ENCODE results near the gene FBXL19.
A peak's percentile ranks its signal among the peaks of the same experiment; 100 is the strongest.

The FBXL19 gene

DNA sequence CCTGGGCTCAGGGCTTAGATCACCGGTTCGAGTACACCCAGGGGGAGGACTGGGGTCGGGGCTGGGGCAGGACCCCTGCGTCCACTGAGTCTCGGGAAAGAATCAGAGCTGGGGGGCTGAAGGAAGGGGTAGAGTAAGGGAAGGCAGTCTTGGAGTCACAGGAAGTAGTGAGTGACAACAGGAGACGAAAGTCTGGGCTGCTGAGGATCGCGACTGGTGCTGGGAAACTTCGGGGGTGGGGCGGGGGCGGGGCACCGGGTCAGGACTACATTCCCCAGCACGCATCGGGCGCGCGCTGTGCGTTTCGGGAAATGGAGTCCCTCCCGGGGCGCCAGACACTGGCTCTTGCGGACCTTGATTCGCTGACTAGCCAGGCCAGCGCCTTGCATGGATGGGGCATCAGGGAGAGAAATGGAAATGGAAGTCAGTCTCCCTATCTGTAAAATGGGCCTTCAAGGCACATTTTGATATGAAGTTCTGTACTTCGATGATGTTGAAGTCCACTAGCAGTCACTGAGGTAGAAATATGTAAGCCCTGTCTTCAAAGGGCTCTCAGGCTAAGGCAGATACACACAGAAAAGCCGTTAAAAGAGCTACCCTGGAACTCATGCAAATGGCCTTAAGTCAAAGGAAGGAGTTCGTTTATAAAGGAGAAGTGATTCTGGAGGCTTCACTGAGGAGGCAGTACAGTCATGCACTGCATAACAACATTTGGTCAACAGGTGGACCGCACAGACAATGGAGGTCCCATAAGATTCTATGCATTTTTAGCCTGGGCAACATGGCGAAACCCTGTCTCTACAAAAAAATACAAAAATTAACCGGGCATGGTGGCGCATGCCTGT is 26.3 kb upstream of the FBXL19 start:
- Histone ChIP-seq H3K27ac (ENCODE audit: low read length) (peak overlapping the region; percentile 82), H3K27me3 (ENCODE audit: insufficient read depth, low read length) (peaks cover 31% of the 10 kb centered on the region), H3K9me3 (ENCODE audit: insufficient read depth, low read depth, low read length) (no peaks in the 10 kb centered on the region), H3K36me3 (ENCODE audit: insufficient read depth, low read depth, low read length) (no peaks in the 10 kb centered on the region), H3K4me3 (ENCODE audit: low read length) (peak overlapping the region; percentile 82), H3K4me1 (ENCODE audit: insufficient read depth, low read length) (peaks cover 6% of the 10 kb centered on the region), H3K9ac (ENCODE audit: low read depth, low read length) (peak overlapping the region; percentile 81; the same call in 1 of the 2 replicates)

DNA sequence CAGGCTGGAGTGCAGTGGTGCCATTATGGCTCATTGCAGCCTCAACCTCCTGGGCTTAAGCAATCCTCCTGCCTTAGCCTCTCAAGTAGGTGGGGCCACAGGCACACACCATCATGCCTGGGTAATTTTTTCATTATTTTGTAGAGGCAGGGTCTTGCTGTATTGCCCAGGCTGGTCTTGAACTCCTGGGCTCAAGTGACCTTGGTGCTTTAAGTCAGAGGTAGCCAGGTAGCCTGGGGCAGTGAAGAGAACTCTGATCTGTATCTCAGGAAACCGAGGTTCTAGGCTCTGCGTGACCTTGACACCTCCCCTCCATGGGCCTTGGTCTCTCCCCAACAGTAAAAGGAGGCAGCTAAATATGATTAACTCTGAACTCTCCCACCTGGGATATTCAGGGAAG is 23.6 kb upstream of the FBXL19 start:
- Histone ChIP-seq H3K9me3 (ENCODE audit: insufficient read depth, low read depth, low read length) (no peaks in the 10 kb centered on the region), H3K9ac (ENCODE audit: low read depth, low read length) (no peak overlapping the region), H3K27ac (ENCODE audit: low read length) (no peak overlapping the region), H3K36me3 (ENCODE audit: insufficient read depth, low read depth, low read length) (no peaks in the 10 kb centered on the region), H3K4me3 (ENCODE audit: low read length) (no peak overlapping the region), H3K27me3 (ENCODE audit: insufficient read depth, low read length) (peaks cover 24% of the 10 kb centered on the region), H3K4me1 (ENCODE audit: insufficient read depth, low read length) (peaks cover 6% of the 10 kb centered on the region)

DNA sequence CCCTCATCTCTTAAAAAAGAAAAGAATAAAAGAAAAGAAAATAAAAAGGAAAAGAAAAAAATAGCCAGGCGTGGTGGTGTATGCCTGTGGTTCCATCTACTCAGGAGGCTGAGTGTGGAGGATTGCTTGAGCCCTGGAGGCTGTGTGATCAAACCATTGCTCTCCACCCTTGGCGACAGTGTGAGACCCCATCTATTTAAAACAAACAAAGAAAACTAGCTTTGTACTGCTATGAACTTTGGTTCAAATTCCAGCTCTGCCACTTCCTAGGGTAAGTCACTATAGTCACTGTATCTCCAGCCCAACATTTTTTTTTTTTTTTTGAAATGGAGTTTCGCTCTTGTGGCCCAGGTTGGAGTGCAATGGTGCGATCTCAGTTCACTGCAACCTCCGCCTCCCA is 22.8 kb upstream of the FBXL19 start:
- no peaks in the 10 kb centered on the region for H3K9me3 ChIP-seq (ENCODE audit: insufficient read depth, low read depth, low read length)
- H3K36me3 ChIP-seq (ENCODE audit: insufficient read depth, low read depth, low read length) = no peaks in the 10 kb centered on the region
- peaks cover 4% of the 10 kb centered on the region for H3K4me1 ChIP-seq (ENCODE audit: insufficient read depth, low read length)
- H3K4me3 ChIP-seq (ENCODE audit: low read length) = no peak overlapping the region
- no peak overlapping the region for H3K27ac ChIP-seq (ENCODE audit: low read length)
- H3K9ac ChIP-seq (ENCODE audit: low read depth, low read length) = no peak overlapping the region
- peaks cover 16% of the 10 kb centered on the region for H3K27me3 ChIP-seq (ENCODE audit: insufficient read depth, low read length)

DNA sequence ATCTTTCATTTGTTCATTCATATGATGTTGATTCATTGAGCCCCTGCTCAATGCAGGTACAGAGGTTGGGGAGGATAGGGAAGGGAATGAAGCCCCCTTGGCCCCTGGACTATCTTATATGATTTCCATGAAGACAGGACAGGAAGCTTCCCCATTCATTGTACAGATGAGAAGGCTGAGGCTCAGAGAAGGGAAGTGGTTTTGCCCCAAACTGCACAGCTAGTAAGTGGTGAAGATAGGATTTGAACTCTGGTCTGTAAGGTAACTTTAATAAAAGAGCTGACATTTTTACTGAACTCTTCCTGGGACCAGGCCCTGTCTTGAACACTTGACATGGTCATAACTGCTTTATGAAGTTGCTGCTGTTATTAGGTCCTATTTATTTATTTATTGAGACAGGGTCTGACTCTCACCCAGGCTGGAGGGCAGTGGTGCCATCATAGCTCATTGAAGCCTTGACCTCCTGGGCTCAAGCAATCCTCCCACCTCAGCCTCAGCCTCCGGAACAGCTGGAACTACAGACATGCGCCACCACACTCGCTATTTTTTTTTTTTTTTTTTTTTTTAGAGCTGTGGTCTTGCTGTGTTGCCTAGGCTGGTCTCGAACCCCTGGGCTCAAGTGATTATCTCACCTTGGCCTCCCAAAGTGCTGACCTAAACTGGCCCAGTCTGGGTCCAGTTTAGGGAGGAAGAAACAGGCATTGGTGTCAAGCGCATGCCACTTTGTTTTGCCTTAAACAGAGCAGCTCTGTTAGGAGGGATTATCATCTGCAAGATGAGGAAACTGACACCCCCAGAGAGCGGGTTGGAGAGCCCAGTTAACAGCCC is 22.0 kb upstream of the FBXL19 start:
- H3K4me3 ChIP-seq (ENCODE audit: low read length) = peak overlapping the region; percentile 56; the same call in 1 of the 2 replicates
- no peaks in the 10 kb centered on the region for H3K9me3 ChIP-seq (ENCODE audit: insufficient read depth, low read depth, low read length)
- peaks cover 14% of the 10 kb centered on the region for H3K27me3 ChIP-seq (ENCODE audit: insufficient read depth, low read length)
- no peaks in the 10 kb centered on the region for H3K36me3 ChIP-seq (ENCODE audit: insufficient read depth, low read depth, low read length)
- H3K9ac ChIP-seq (ENCODE audit: low read depth, low read length) = no peak overlapping the region; the same call in 1 of the 2 replicates
- no peak overlapping the region for H3K27ac ChIP-seq (ENCODE audit: low read length)
- no peaks in the 10 kb centered on the region for H3K4me1 ChIP-seq (ENCODE audit: insufficient read depth, low read length)

DNA sequence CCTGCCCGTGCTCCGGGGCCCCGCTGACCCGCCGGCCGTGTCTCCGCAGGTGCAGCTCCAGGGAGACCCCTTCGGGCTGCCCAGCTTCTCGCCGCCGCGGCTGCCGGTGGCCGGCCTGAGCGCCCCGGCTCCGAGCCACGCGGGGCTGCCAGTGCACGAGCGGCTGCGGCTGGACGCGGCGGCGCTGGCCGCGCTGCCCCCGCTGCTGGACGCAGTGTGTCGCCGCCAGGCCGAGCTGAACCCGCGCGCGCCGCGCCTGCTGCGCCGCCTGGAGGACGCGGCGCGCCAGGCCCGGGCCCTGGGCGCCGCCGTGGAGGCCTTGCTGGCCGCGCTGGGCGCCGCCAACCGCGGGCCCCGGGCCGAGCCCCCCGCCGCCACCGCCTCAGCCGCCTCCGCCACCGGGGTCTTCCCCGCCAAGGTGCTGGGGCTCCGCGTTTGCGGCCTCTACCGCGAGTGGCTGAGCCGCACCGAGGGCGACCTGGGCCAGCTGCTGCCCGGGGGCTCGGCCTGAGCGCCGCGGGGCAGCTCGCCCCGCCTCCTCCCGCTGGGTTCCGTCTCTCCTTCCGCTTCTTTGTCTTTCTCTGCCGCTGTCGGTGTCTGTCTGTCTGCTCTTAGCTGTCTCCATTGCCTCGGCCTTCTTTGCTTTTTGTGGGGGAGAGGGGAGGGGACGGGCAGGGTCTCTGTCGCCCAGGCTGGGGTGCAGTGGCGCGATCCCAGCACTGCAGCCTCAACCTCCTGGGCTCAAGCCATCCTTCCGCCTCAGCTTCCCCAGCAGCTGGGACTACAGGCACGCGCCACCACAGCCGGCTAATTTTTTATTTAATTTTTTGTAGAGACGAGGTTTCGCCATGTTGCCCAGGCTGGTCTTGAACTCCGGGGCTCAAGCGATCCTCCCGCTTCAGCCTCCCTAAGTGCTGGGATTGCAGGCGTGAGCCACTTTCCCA is 21.1 kb upstream of the FBXL19 start:
- no peak overlapping the region for H3K27ac ChIP-seq (ENCODE audit: low read length)
- no peaks in the 10 kb centered on the region for H3K4me1 ChIP-seq (ENCODE audit: insufficient read depth, low read length)
- no peaks in the 10 kb centered on the region for H3K36me3 ChIP-seq (ENCODE audit: insufficient read depth, low read depth, low read length)
- no peaks in the 10 kb centered on the region for H3K9me3 ChIP-seq (ENCODE audit: insufficient read depth, low read depth, low read length)
- H3K9ac ChIP-seq (ENCODE audit: low read depth, low read length) = peak overlapping the region; percentile 58; the same call in 1 of the 2 replicates
- H3K4me3 ChIP-seq (ENCODE audit: low read length) = peak overlapping the region; percentile 70; the same call in 1 of the 2 replicates
- peaks cover 14% of the 10 kb centered on the region for H3K27me3 ChIP-seq (ENCODE audit: insufficient read depth, low read length)

DNA sequence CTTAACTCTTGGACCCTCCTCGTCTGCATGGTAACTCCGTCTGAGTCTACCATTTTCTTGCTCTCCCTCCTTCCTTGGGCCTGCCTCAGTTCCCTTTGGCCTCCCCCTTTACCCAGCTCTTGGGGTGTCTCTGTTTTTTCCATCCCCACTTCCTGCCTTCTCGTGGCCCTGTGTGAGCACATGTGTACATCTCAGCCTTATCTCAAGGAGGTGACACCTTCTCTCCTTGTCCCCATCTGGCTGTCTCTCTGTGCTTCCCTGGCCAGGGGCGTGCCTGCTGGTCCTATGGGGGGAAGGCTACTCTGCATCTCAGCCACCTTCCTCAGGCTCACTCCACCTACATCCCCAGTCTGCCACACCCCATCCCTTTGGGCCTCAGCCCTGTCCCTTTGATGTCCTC is 20.4 kb upstream of the FBXL19 start:
- Histone ChIP-seq H3K9ac (ENCODE audit: low read depth, low read length) (peak overlapping the region; percentile 16; the same call in 1 of the 2 replicates), H3K27ac (ENCODE audit: low read length) (no peak overlapping the region), H3K36me3 (ENCODE audit: insufficient read depth, low read depth, low read length) (no peaks in the 10 kb centered on the region), H3K27me3 (ENCODE audit: insufficient read depth, low read length) (peaks cover 14% of the 10 kb centered on the region), H3K4me1 (ENCODE audit: insufficient read depth, low read length) (no peaks in the 10 kb centered on the region), H3K4me3 (ENCODE audit: low read length) (no peak overlapping the region), H3K9me3 (ENCODE audit: insufficient read depth, low read depth, low read length) (no peaks in the 10 kb centered on the region)

DNA sequence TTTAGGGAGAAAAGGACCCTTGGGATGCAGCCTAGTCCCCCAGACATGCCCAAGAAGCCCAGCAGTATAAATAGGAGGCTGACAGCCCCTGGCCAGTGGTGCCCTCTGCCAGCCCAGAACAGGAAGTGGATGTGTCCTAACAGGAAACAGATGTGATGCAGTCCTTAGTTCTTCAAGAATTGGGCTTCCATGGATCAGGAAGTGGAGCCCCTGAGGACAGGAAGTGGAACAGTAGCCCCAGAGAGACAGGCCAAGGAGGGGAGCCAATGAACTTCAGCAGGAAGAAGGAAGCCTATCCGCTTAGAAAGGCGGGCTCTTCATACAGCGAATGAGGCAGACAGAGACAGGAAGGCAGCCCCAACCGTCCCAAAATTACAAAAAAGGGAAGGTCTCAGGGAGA is 19.8 kb upstream of the FBXL19 start:
- no peaks in the 10 kb centered on the region for H3K36me3 ChIP-seq (ENCODE audit: insufficient read depth, low read depth, low read length)
- peaks cover 14% of the 10 kb centered on the region for H3K27me3 ChIP-seq (ENCODE audit: insufficient read depth, low read length)
- no peaks in the 10 kb centered on the region for H3K9me3 ChIP-seq (ENCODE audit: insufficient read depth, low read depth, low read length)
- no peak overlapping the region for H3K9ac ChIP-seq (ENCODE audit: low read depth, low read length)
- H3K4me3 ChIP-seq (ENCODE audit: low read length) = no peak overlapping the region
- H3K27ac ChIP-seq (ENCODE audit: low read length) = no peak overlapping the region
- no peaks in the 10 kb centered on the region for H3K4me1 ChIP-seq (ENCODE audit: insufficient read depth, low read length)

DNA sequence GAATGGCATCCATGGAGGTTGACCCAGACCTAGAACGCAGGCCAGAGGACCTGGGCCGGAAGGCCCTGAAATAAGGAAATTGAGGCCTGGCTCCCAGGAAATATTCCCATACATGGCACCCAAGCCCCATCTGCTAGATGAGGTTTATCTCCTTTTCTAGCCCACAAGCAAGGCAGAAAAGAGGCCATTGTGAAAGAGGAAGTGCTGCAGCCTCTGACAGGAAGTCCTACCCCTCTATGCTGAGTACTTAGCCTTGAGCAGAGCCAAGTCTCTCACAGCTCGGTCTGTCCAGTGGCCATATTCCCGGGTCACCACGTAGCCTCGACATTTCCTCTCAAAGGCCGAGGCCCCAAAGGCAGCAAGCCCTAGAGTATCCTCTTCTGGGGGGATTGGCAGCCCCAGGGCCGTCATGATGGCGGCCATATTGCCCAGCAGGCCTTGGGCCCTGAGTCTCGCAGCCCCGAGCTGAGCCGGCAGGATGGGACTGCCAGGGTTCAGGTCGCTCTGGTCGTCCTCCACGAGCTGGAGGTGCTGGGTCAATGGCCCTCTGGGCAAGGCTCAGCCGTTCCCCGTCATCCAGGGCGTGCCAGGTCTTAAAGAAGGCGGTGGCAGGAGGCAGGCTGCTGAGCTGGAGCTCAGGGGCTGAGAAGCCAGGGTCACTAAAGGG is 19.1 kb upstream of the FBXL19 start:
- Histone ChIP-seq H3K36me3 (ENCODE audit: insufficient read depth, low read depth, low read length) (no peaks in the 10 kb centered on the region), H3K27me3 (ENCODE audit: insufficient read depth, low read length) (peaks cover 14% of the 10 kb centered on the region), H3K4me1 (ENCODE audit: insufficient read depth, low read length) (no peaks in the 10 kb centered on the region), H3K27ac (ENCODE audit: low read length) (no peak overlapping the region), H3K4me3 (ENCODE audit: low read length) (no peak overlapping the region), H3K9ac (ENCODE audit: low read depth, low read length) (no peak overlapping the region), H3K9me3 (ENCODE audit: insufficient read depth, low read depth, low read length) (no peaks in the 10 kb centered on the region)

DNA sequence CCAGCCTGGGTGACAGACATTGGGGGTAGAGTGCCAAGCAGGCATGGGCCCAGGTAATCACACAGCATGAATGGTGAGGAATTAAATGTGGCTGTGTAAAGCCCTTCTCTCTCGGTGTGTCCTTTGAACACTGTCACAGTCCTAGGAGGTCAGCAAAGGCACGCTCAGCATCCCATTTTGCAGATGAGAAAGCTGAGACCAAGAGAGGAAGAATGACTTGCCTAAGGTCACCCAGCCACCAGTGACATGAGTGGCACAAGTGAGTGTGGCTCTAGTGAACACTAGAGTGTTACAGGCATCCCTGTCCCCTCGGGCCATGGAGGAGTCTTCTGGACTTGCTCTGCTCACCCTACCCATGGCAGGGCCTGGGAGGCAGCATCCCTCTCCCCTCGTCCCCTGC is 16.3 kb upstream of the FBXL19 start:
- H3K27me3 ChIP-seq (ENCODE audit: insufficient read depth, low read length) = no peaks in the 10 kb centered on the region; the same call in 1 of the 2 replicates
- H3K36me3 ChIP-seq (ENCODE audit: insufficient read depth, low read depth, low read length) = no peaks in the 10 kb centered on the region
- no peak overlapping the region for H3K27ac ChIP-seq (ENCODE audit: low read length)
- no peak overlapping the region for H3K4me3 ChIP-seq (ENCODE audit: low read length)
- no peak overlapping the region for H3K9ac ChIP-seq (ENCODE audit: low read depth, low read length)
- peaks cover 4% of the 10 kb centered on the region; the same call in 1 of the 2 replicates for H3K4me1 ChIP-seq (ENCODE audit: insufficient read depth, low read length)
- H3K9me3 ChIP-seq (ENCODE audit: insufficient read depth, low read depth, low read length) = no peaks in the 10 kb centered on the region

DNA sequence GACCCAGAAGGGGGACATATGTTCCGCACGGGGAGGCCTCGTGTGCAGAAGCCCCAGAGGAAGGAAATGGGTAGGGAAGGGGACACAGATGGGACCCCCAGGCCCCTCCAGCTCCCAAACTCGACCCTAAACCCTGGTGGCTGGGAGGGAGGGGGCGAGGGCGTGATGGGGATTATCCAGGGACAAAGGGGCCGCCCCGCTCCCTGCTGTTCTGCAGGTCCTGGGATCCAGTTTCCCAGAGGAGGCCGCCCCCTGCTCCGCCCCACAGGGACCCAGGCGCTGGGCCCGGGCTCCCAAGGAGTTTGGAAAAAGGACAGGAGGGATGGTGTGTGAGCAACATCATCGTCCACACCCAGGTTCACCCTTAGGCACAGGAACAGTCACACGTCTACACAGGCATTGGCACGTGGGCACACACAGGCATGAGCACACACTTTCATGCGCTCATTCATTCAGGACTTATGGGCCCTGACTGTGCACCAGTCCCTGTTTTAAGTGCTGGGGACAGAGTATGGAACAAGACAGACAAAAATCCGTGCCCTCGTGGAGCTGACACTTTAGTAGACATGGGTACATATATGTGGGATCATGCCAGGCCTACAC is 12.8 kb upstream of the FBXL19 start:
- H3K27ac ChIP-seq (ENCODE audit: low read length) = no peak overlapping the region
- H3K9ac ChIP-seq (ENCODE audit: low read depth, low read length) = no peak overlapping the region
- no peaks in the 10 kb centered on the region for H3K27me3 ChIP-seq (ENCODE audit: insufficient read depth, low read length)

More for the DNA sequence above, 12.8 kb upstream of the FBXL19 start:
- Histone ChIP-seq H3K36me3 (ENCODE audit: insufficient read depth, low read depth, low read length) (no peaks in the 10 kb centered on the region), H3K9me3 (ENCODE audit: insufficient read depth, low read depth, low read length) (no peaks in the 10 kb centered on the region), H3K4me3 (ENCODE audit: low read length) (peak overlapping the region; percentile 20; the same call in 1 of the 2 replicates), H3K4me1 (ENCODE audit: insufficient read depth, low read length) (peaks cover 4% of the 10 kb centered on the region; the same call in 1 of the 2 replicates)

Data from iPS-20b (cell line).